GM18870 (cell line): ENCODE results near the gene PTPRM.

Experiments used
- ATAC-seq: cut with Tn5 transposase; IDR thresholded peaks from one replicate; pipeline ENCODE4 v1.9.1; 2021; ENCODE audit warnings: moderate library complexity; ENCODE audit not compliant: unreplicated experiment

The PTPRM gene

GRCh38 chr18:7844017-7844416 is 276.9 kb downstream of the PTPRM start:
- no peak for ATAC-seq

DNA sequence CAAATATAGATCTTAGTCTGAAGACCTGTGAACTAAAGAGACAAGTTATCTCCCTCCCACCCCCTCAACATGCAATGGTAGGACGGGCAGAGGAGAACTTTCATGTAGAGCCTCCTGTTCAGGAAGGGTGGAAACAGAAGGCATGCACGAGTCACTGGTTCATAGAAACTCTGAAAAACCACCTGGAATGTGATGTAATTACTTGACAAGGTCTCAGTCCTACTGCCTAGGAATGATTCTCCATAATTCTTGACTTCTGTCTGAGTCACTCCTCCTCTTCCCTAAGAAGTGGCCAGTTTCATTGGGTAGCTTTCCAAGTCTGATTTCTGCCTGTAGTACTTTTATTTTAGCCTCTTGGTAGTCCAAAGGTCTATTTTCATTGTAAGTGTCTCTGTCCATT is 277.3 kb downstream of the PTPRM start:
- ATAC-seq, result no peak

GRCh38 chr18:7846335-7846734 is 279.2 kb downstream of the PTPRM start:
- no peak for ATAC-seq

DNA sequence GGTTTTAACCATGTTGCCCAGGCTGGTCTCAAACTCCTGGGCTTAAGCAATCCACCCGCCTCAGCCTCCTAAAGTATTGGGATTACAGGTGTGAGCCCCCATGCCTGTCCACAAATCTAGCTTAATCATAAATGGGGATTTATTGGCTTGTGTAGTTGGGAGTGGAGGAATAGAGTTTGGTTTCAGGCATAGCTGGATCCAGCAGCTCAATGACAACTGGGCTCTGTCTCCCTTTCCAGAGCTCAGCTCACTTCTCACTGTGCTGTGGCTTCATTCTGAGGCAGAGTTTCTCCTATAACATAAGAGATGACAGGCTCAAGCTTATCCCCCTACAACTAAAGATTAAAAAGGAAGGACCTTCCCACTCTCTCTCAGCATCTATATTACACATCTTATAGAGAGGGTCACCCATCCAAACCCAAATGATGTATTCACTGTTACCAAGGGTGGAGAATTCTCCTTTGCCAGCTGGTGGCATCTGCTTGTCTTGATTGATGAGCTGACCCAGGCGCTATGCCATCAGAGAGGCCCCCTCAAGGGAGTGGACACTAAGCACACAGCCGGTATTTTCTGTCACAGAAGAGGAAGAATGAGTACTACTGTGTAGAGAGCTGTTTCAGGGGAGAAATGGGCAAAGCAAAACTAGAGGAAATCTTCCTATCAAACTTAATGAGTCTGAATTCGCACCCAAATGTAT is 280.4 kb downstream of the PTPRM start:
- ATAC-seq, result no peak

DNA sequence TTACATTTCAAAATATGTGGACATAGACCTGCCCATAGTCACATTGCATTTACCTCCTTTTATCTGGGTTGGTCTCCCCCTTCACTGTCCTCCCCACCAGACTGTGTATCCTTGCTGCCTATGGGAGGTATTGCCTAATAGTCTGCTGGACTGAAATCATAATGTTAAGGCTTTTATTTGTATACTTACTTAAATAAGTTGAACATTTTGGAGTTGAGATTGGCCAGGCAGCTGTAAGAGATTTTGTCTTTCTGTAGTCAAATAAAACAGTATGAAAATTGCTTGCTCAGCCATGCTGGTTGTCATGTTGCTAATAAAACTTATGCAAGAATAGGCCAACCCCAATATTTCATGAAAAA is 280.9 kb downstream of the PTPRM start:
- ATAC-seq, result no peak

DNA sequence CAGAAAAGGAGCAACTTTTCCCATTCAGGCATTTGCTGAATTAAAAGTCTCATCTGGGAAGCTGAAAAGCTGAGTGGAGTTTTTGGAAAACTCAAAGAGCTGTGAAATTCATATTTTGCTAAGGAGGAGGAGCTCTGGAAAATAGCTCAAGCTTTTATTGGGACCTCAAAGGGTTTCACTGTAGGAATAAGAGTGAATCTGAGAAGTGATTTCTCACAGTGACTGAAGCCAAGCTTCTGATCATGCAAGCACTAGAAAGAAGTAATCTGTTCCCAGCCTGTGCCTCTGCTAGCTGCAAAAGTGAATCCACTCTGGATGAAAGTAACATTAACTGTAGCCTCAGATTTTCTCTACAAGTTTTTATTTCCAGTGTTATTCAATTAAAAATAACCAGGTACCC is 283.3 kb downstream of the PTPRM start:
- no peak for ATAC-seq

DNA sequence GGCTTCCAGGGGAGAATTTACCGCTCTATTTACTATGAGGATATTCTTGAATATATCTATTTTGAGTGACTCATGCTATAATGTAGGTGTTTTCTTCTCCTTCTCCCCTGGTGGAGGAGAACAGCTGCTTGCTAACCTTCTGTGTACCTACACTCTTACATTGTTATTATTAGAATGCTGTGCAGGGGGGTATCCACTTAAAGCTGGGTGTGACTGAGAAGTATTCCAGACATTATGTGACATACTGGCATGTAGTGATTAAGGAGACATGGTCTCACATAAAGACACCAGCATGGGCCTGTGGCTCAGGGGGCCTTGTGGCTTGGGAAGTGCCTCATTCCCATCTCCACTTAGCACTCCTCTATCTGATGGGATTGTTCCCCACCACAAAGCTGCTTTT is 287.9 kb downstream of the PTPRM start:
- no peak for ATAC-seq

DNA sequence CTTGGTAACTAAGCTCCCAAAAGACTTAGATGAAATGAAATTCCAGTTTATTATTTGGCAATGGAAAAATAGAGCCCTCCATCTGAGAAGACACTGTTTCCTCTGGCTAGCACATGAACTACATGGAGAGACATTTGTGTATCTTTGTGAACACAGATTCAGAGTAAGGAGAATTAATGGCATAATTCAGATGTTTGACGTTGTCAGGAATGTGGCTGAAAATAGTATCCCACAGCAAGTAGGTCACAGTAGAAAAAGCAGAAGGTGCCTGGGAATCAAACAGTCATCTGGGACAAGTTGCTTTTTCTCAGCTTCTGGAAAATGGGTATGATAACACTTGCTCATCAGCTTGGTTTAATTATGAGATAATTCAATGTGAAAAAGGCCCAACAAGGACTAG is 288.6 kb downstream of the PTPRM start:
- no peak for ATAC-seq

- ATAC-seq, result no peak
Measured at GRCh38 chr18:7856116-7856515, 289.0 kb downstream of the PTPRM start.

DNA sequence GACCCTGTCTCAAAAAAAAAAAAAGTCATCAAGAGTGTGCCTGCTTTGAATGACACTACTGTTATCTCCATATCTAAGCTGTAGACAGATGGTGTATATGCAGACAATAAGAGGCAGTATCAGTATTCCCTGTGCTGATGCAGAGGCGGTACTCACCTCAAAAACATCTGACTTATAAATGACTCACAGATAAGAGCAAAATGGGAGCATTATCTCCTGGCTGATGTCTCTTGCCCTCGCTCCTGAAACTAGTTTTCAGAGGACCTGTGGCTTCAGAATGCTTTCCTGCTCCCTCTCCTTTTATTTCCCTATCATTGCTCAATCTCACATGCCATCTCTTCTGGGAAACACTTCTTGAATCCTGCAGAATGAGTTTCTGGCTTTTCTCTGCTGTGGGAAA is 289.6 kb downstream of the PTPRM start:
- ATAC-seq, result no peak

DNA sequence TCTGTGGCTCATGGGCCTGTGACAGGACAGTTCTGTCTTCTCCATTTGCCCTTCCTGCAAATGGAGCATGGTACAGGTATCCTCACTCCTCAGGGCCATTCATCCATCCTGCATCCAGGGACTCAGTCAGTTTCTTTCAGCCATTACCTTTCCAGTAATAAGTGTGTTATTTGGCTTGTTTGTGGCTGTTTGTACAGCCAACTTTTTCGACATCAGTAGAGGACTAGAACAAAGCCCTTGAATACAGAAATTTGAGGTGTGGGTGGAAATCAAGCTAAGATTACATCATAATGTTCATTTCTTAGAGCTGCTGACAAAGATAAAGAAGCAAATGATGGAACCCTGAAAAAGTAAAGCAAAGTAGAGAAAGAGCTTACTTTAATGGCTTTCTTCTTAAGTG is 290.4 kb downstream of the PTPRM start:
- no peak for ATAC-seq

GRCh38 chr18:7859122-7859521 is 292.0 kb downstream of the PTPRM start:
- no peak for ATAC-seq

DNA sequence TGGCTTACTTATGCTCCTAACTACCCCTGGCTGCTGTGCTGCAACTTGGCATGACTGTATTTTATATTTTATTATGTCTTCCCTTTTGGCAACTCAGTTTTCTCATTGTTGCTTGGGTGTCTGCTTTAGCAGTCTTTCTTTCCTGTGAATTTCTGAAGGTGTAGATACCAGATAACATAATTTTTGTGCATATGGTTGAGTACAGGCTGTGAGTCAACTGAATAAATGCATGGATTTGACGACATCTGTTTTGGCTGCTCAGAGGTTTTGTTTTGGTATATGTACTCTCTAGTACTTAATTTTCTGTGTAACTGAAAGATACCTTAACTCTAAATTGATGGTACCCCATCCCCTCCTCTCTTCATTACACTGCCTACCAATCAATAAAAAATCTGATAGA is 303.1 kb downstream of the PTPRM start:
- no peak for ATAC-seq

DNA sequence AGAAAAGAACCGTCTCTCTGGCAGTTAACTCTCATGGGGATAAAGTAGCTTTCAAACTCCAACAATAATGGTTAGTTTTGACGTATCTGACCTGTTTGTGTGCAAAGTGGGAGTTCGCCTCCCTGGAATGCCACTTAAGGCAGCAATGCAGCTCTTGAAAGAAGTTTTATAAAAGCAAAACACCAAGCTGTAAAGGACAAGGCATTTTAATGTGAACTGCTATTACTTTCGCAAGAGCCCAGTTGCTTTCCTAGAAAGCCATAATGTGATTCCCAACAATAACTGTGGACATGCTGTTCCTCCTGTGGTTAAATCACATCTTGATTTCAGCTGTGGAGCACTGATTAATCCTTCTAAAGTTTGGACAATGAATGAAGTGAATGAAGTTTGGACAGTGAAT is 303.7 kb downstream of the PTPRM start:
- ATAC-seq, result no peak

- ATAC-seq, result no peak
Measured at GRCh38 chr18:7871560-7872456, 304.7 kb downstream of the PTPRM start.

DNA sequence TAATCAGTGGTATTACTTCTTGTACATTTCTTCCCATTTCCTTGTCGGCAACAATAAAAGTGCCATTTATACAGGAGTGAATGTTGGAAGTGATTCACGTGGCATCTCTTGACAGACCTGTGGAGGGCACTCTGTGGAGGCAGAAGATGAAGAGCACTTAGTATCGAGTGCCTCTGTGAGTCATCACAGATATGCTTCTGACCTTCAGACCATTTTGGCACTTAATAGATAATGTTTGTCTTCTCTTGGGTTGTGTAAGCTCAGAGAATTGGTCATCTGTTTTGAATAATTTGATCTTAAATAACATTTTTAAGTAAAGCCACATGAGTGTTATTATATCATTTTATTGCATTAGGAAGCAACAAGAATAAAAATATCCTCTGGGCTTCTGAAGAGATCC is 305.5 kb downstream of the PTPRM start:
- no peak for ATAC-seq

- no peak for ATAC-seq
Measured at GRCh38 chr18:7873316-7873715, 306.2 kb downstream of the PTPRM start.

DNA sequence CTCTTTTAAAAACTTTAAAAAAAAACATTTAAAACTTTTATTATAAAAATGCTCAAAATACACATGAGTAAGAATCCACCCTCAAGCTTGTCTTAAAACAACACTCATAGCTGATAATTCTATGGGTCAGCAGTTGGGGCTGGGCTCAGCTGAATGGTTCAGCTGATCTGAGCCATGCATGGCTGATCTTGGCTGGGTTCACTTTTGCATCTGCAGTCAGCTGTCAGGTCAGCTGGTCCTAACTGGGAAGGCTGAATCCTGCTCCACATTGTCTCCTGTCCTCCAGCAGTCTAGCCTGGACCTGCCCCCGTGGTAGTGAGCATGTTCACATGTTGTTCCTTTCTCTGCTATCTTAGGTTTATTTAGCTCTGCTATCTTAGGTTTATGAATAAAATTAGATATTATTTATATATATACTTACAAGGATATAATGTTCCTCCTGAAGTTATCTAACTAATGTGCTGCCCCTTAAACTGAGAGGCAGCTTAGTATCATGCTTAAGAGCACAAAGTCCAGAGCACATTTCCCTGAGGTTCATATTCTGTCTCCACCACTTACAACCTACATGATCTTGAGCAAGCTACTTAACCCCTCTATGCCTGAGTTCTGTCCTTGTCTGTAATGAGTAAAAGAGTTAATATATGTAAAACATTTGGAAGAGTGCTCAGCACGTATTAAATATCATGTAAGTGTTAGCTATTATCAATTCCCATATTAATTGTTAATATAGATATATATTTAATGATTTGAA is 309.4 kb downstream of the PTPRM start:
- ATAC-seq, result no peak

DNA sequence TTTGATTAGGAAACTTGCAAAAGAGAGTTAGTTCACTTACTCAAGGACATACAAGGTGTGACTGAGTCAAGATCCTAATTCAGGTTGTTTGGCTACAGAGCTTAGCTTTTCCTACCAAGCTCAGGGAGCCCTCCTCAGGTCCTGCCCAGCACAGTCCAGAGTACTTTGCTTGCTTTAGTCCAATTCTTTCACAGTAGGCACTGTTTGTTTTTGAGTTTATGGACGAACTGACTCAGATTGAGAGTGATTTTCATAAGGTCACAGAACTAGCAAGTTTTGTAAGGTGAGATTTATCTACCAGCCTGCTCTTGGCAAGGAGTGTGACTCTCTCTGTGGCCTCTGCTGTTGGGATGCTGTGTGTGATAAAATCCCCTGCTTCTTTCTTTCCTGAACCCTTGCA is 310.5 kb downstream of the PTPRM start:
- ATAC-seq, result no peak

GRCh38 chr18:7878265-7879211 is 311.4 kb downstream of the PTPRM start:
- no peak for ATAC-seq

DNA sequence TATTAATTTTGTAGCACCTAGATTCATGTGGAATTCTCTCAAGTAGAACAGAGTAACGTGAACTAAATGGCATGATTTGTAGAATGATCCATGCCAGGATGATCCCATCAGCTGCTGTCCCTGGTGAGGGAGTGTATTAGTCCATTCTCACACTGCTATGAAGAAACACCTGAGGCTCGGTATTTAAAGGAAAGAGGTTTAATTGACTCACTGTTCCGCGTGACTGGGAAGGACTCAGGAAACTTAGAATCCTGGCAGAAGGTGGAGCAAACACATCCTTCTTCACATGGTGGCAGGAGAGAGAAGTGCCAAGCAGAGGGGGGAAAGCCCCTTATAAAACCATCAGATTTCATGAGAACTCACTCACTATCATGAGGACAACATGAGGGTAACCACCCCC is 312.6 kb downstream of the PTPRM start:
- ATAC-seq, result no peak
